ENCODE data around the gene SYT14. TPM values are rescaled to one million over a fixed set of nuclear protein-coding genes. Genes with fewer than 3 reads are reported as not detected.
"Not testable (repeated sequence)": the region's sequence is repeated elsewhere in the genome, so short reads cannot be mapped to it uniquely, and the experiment has no call there.

SYT14 gene
- total RNA-seq = 0.49 TPM

GRCh38 chr1:209937996-209938959 lies at the start of gene SYT14:
TSS of gene SYT14 (plus strand) at chr1:209938217. CDS start at chr1:209938265, 48 bp downstream.
- DNase-seq (ENCODE audit: extremely low spot score in 2 of 2) = no peak
- peak within 1 kb of the TSS; percentile 2 to 9 for H3K4me3 ChIP-seq
- no peaks in the 10 kb centered on the region for H3K4me1 ChIP-seq
- TF ChIP-seq POLR2AphosphoS5 (IDR thresholded peaks at IDR 0.05; ENCODE audit: insufficient read depth in 1 of 2, low read depth in 1 of 2) (no peak), CTCF (IDR thresholded peaks at IDR 0.05) (no peak), POLR2A (IDR thresholded peaks at IDR 0.05) (no peak)
- no peaks in the 10 kb centered on the region for H3K27me3 ChIP-seq
- H3K9me3 ChIP-seq = no peaks in the 10 kb centered on the region
- intact Hi-C loops (cut with DNase I) = no loop called here
- no peaks in the 10 kb centered on the region for H3K36me3 ChIP-seq
- H3K27ac ChIP-seq = no peak within 1 kb of the TSS

- H3K4me3 ChIP-seq; intact Hi-C loops (cut with DNase I); H3K27ac ChIP-seq; H3K27me3 ChIP-seq; H3K9me3 ChIP-seq; H3K36me3 ChIP-seq: not testable (repeated sequence)
- H3K4me1 ChIP-seq = peaks cover 14% of the 10 kb centered on the region
- peak in 1 of 2 donors; percentile 67 for DNase-seq (ENCODE audit: extremely low spot score in 2 of 2)
Observed at GRCh38 chr1:209888291-209889076, 49.5 kb upstream of the SYT14 start.

- TF ChIP-seq POLR2A (IDR thresholded peaks at IDR 0.05) (no peak), CTCF (IDR thresholded peaks at IDR 0.05) (no peak), POLR2AphosphoS5 (IDR thresholded peaks at IDR 0.05; ENCODE audit: insufficient read depth in 1 of 2, low read depth in 1 of 2) (no peak)
- DNase-seq (ENCODE audit: extremely low spot score in 2 of 2) = peak in 1 of 2 donors; percentile 31
Observed at GRCh38 chr1:209889077-209889418, 49.0 kb upstream of the SYT14 start.

GRCh38 chr1:209890641-209891330 lies 47.2 kb upstream of the SYT14 start:
- TF ChIP-seq CTCF (IDR thresholded peaks at IDR 0.05) (no peak), POLR2A (IDR thresholded peaks at IDR 0.05) (no peak), POLR2AphosphoS5 (IDR thresholded peaks at IDR 0.05; ENCODE audit: insufficient read depth in 1 of 2, low read depth in 1 of 2) (no peak)
- H3K27ac ChIP-seq = no peak overlapping the region
- intact Hi-C loops (cut with DNase I) = no loop called here

More at GRCh38 chr1:209889077-209889418, 49.0 kb upstream of the SYT14 start:
- Histone ChIP-seq H3K27me3 (no peaks in the 10 kb centered on the region), H3K9me3 (no peaks in the 10 kb centered on the region), H3K4me3 (no peak overlapping the region), H3K36me3 (no peaks in the 10 kb centered on the region), H3K4me1 (peaks cover 11% of the 10 kb centered on the region), H3K27ac (no peak overlapping the region)
- intact Hi-C loops (cut with DNase I) = no loop called here

GRCh38 chr1:209893751-209894150 lies 44.3 kb upstream of the SYT14 start:
- H3K9me3 ChIP-seq = no peaks in the 10 kb centered on the region
- TF ChIP-seq POLR2A (IDR thresholded peaks at IDR 0.05) = no peak
- TF ChIP-seq CTCF (IDR thresholded peaks at IDR 0.05) = no peak
- TF ChIP-seq POLR2AphosphoS5 (IDR thresholded peaks at IDR 0.05; ENCODE audit: insufficient read depth in 1 of 2, low read depth in 1 of 2) = no peak
- no peak overlapping the region for H3K27ac ChIP-seq
- no peaks in the 10 kb centered on the region for H3K4me1 ChIP-seq
- H3K27me3 ChIP-seq = no peaks in the 10 kb centered on the region
- H3K36me3 ChIP-seq = no peaks in the 10 kb centered on the region
- no peak overlapping the region for H3K4me3 ChIP-seq
- peak in 1 of 2 donors; percentile 37 for DNase-seq (ENCODE audit: extremely low spot score in 2 of 2)
- intact Hi-C loops (cut with DNase I) = no loop called here

More at GRCh38 chr1:209890641-209891330, 47.2 kb upstream of the SYT14 start:
- no peak overlapping the region for H3K4me3 ChIP-seq
- DNase-seq (ENCODE audit: extremely low spot score in 2 of 2) = no peak
- H3K27me3 ChIP-seq = no peaks in the 10 kb centered on the region
- no peaks in the 10 kb centered on the region for H3K9me3 ChIP-seq
- H3K36me3 ChIP-seq = no peaks in the 10 kb centered on the region
- no peaks in the 10 kb centered on the region for H3K4me1 ChIP-seq

Data from vagina (tissue), 2 donors.